H1 (cell line): Measurements from ENCODE around the gene SF3B3. TPM values are rescaled to one million over a fixed set of nuclear protein-coding genes. Genes with fewer than 3 reads are reported as not detected.
A peak's percentile ranks its signal among the peaks of the same experiment; 100 is the strongest.

ENCODE experiments used
- CTCF ChIA-PET: fragments of 300-600 bp; sonication (Branson Sonifier 250); formaldehyde crosslinking; loops from one replicate; lab custom pipeline; 2021; ENCODE audit not compliant: partially characterized antibody; lab: Charles Lee
- POLR2A ChIA-PET: fragments of 300-600 bp; sonication (Branson Sonifier 250); formaldehyde crosslinking; loops from one replicate; lab custom pipeline; 2021; ENCODE audit warnings: inconsistent platforms; ENCODE audit not compliant: partially characterized antibody; lab: Charles Lee
- DNase-seq, 2 experiments: peaks; one replicate each; pipeline versions ENCODE4 v3.0.0 to v3.0.0-alpha.2; 2010 to 2022; ENCODE audit warnings: low spot score in 2 of 2, low read depth in 1 of 2, mixed read lengths in 1 of 2
- FAIRE-seq: peaks from 2 replicates; lab custom pipeline; 2011; peaks lifted over from hg19 to GRCh38; lab: Jason Lieb, UNC
- H2AFZ ChIP-seq: 2 replicates; pipeline ENCODE4 v1.8.1; 2012; ENCODE audit warnings: low read length, inconsistent platforms
- H2AK5ac ChIP-seq: 2 replicates; pipeline ENCODE4 v1.6.1; 2013; ENCODE audit warnings: low read depth, low read length
- H2BK120ac ChIP-seq: replicated peaks from 2 replicates; pipeline ENCODE3; 2013; ENCODE audit warnings: low read depth, low read length, inconsistent platforms
- H2BK12ac ChIP-seq: 2 replicates; pipeline ENCODE4 v1.6.1; 2013; ENCODE audit warnings: low read depth, low read length
- H2BK15ac ChIP-seq: 2 replicates; pipeline ENCODE4 v1.6.1; 2013; ENCODE audit warnings: low read length
- H2BK20ac ChIP-seq: 2 replicates; pipeline ENCODE4 v1.6.1; 2013; ENCODE audit warnings: low read length
- H2BK5ac ChIP-seq: 2 replicates; pipeline ENCODE4 v1.6.1; 2013; ENCODE audit warnings: low read depth, low read length
- H3K14ac ChIP-seq: 2 replicates; pipeline ENCODE4 v1.6.1; 2013; ENCODE audit warnings: inconsistent platforms; ENCODE audit not compliant: insufficient read length
- H3K18ac ChIP-seq: 2 replicates; pipeline ENCODE4 v1.6.1; 2013; ENCODE audit warnings: low read length; ENCODE audit errors: extremely low read depth
- H3K23ac ChIP-seq: 2 replicates; pipeline ENCODE4 v1.6.1; 2013; ENCODE audit warnings: inconsistent platforms; ENCODE audit not compliant: insufficient read length
- H3K23me2 ChIP-seq: 2 replicates; pipeline ENCODE4 v1.6.1; 2013; ENCODE audit warnings: low read depth, low read length
- H3K27ac ChIP-seq: 2 replicates; pipeline ENCODE4 v1.6.1; 2011; ENCODE audit warnings: low read depth, low read length, inconsistent platforms
- H3K27me3 ChIP-seq, 4 experiments: replicated peaks in 1 of 4; 1 replicate in 1 of 4; 2 replicates in 3 of 4; pipeline versions ENCODE4 v1.6.1 to v1.8.1; 2011 to 2013; ENCODE audit warnings: low read length in 3 of 4, mild to moderate bottlenecking in 3 of 4, inconsistent platforms in 2 of 4, mixed read lengths in 2 of 4, moderate library complexity in 1 of 4; ENCODE audit not compliant: control insufficient read depth in 3 of 4, insufficient read depth in 3 of 4; ENCODE audit errors: extremely low read depth in 1 of 4
- H3K36me3 ChIP-seq, 4 experiments: 2 replicates each; pipeline versions ENCODE4 v1.6.1 to v1.8.1; 2011 to 2013; ENCODE audit warnings: mild to moderate bottlenecking in 4 of 4, low read length in 3 of 4, moderate library complexity in 2 of 4, control low read depth in 1 of 4, inconsistent platforms in 1 of 4; ENCODE audit not compliant: insufficient read depth in 4 of 4, control insufficient read depth in 2 of 4
- H3K4ac ChIP-seq: replicated peaks from 2 replicates; pipeline ENCODE3; 2013; ENCODE audit warnings: low read length, low read depth, mixed read lengths, inconsistent platforms; ENCODE audit not compliant: insufficient read length
- H3K4me1 ChIP-seq, 4 experiments: replicated peaks in 1 of 4; 1 replicate in 1 of 4; 2 replicates in 3 of 4; pipeline versions ENCODE4 v1.6.1 to v1.8.1; 2011 to 2013; ENCODE audit warnings: low read length in 3 of 4, inconsistent platforms in 2 of 4, mixed read lengths in 1 of 4; ENCODE audit not compliant: insufficient read depth in 4 of 4, control insufficient read depth in 3 of 4
- H3K4me2 ChIP-seq, 2 experiments: 2 replicates each; pipeline versions ENCODE4 v1.6.1 to v1.8.1; 2011 to 2013; ENCODE audit warnings: low read depth in 2 of 2, low read length in 2 of 2, control low read depth in 1 of 2, inconsistent platforms in 1 of 2, mild to moderate bottlenecking in 1 of 2; ENCODE audit not compliant: insufficient read depth in 1 of 2
- H3K4me3 ChIP-seq, 4 experiments: fragments of 200-600, 300-600 bp in 1 of 4; sonication (generic), shearing (Covaris generic), sonication (Bioruptor Twin) in 1 of 4; 2 replicates each; pipeline versions ENCODE4 v1.5.1 to v1.8.1; 2011 to 2016; ENCODE audit warnings: low read length in 4 of 4, low read depth in 3 of 4, control low read depth in 2 of 4, inconsistent platforms in 2 of 4, mild to moderate bottlenecking in 2 of 4, mixed read lengths in 1 of 4, moderate library complexity in 1 of 4; ENCODE audit not compliant: insufficient read depth in 2 of 4; ENCODE audit errors: extremely low read depth in 1 of 4
- H3K56ac ChIP-seq: replicated peaks from 2 replicates; pipeline ENCODE3; 2013; ENCODE audit warnings: low read depth, mild to moderate bottlenecking, mixed read lengths, low read length, inconsistent platforms; ENCODE audit not compliant: insufficient read length
- H3K79me1 ChIP-seq: 2 replicates; pipeline ENCODE4 v1.6.1; 2013; ENCODE audit warnings: low read depth, low read length, control low read depth
- H3K79me2 ChIP-seq, 2 experiments: 2 replicates each; pipeline versions ENCODE4 v1.6.1 to v1.8.1; 2012 to 2013; ENCODE audit warnings: low read length in 2 of 2, mild to moderate bottlenecking in 2 of 2, inconsistent platforms in 1 of 2; ENCODE audit not compliant: insufficient read depth in 2 of 2, control insufficient read depth in 1 of 2
- H3K9ac ChIP-seq, 4 experiments: replicated peaks in 1 of 4; 1 replicate in 1 of 4; 2 replicates in 3 of 4; pipeline versions ENCODE4 v1.6.1 to v1.8.1; 2011 to 2013; ENCODE audit warnings: low read depth in 3 of 4, low read length in 3 of 4, control low read depth in 2 of 4, mild to moderate bottlenecking in 2 of 4, moderate library complexity in 2 of 4, inconsistent platforms in 1 of 4; ENCODE audit errors: extremely low read depth in 1 of 4
- H3K9me3 ChIP-seq, 2 experiments: 2 replicates each; pipeline versions ENCODE4 v1.6.1 to v1.8.1; 2012 to 2013; ENCODE audit warnings: mild to moderate bottlenecking in 2 of 2, moderate library complexity in 2 of 2, control low read depth in 1 of 2, inconsistent platforms in 1 of 2, low read depth in 1 of 2, low read length in 1 of 2, mixed read lengths in 1 of 2; ENCODE audit not compliant: insufficient read depth in 2 of 2
- H4K20me1 ChIP-seq, 2 experiments: replicated peaks in 1 of 2; 2 replicates each; pipeline versions ENCODE3 to v1.8.1; 2011 to 2013; ENCODE audit warnings: inconsistent platforms in 2 of 2, low read length in 2 of 2, mild to moderate bottlenecking in 1 of 2; ENCODE audit not compliant: insufficient read depth in 2 of 2, control insufficient read depth in 1 of 2
- H4K5ac ChIP-seq: 2 replicates; pipeline ENCODE4 v1.6.1; 2013; ENCODE audit warnings: low read length, low read depth, mixed read lengths, inconsistent platforms; ENCODE audit not compliant: insufficient read length
- H4K8ac ChIP-seq: 2 replicates; pipeline ENCODE4 v1.8.0; 2013; ENCODE audit warnings: mild to moderate bottlenecking, moderate library complexity, low read length, inconsistent platforms; ENCODE audit not compliant: insufficient read depth; ENCODE audit errors: extremely low read depth
- H4K91ac ChIP-seq: replicated peaks from 2 replicates; pipeline ENCODE3; 2013; ENCODE audit warnings: low read length, mixed read lengths, inconsistent platforms; ENCODE audit not compliant: insufficient read length
- ATF2 ChIP-seq: IDR thresholded peaks from 2 replicates; pipeline ENCODE4 v1.6.1; 2012; ENCODE audit warnings: low read length, inconsistent platforms
- CBX8 ChIP-seq: fragments of 300-800, 300-1000 bp; sonication (generic); IDR thresholded peaks from 2 replicates; pipeline ENCODE4 v1.7.1; 2016; ENCODE audit warnings: low read depth, low read length, borderline replicate concordance
- CTCF ChIP-seq, 3 experiments: IDR thresholded peaks; 1 replicate in 2 of 3; 2 replicates in 1 of 3; pipeline versions ENCODE4 v1.5.1 to v1.6.1; 2011; ENCODE audit warnings: low read length in 3 of 3, mild to moderate bottlenecking in 3 of 3, inconsistent platforms in 2 of 3, low read depth in 1 of 3, moderate library complexity in 1 of 3; ENCODE audit not compliant: insufficient read depth in 1 of 3; ENCODE audit errors: control extremely low read depth in 1 of 3
- KDM5A ChIP-seq: fragments of 200-600 bp; IDR thresholded peaks from 2 replicates; pipeline ENCODE4 v1.7.1; 2012; ENCODE audit warnings: mild to moderate bottlenecking, low read length, inconsistent platforms, mixed read lengths
- SAP30 ChIP-seq: fragments of 300-600 bp; sonication (generic); IDR thresholded peaks from 2 replicates; pipeline ENCODE4 v1.7.1; 2012; ENCODE audit warnings: low read length, moderate library complexity, mild to moderate bottlenecking, inconsistent platforms; ENCODE audit not compliant: insufficient read depth, insufficient replicate concordance
- SUZ12 ChIP-seq: fragments of 200-600 bp; sonication (generic); IDR thresholded peaks from 2 replicates; pipeline ENCODE4 v1.6.1; 2012; ENCODE audit warnings: mild to moderate bottlenecking, inconsistent platforms, low read length, moderate library complexity, mixed read lengths
- YY1 ChIP-seq: IDR thresholded peaks from 2 replicates; pipeline ENCODE4 v1.6.1; 2011; ENCODE audit warnings: low read depth, mild to moderate bottlenecking, low read length
- WGBS, 2 experiments: shearing (Covaris generic) in 1 of 2; methylation state at CpG; one replicate each; pipeline versions ENCODE4 v1.1.6 to v1.1.7; 2013 to 2015; ENCODE audit warnings: low lambda C conversion rate in 2 of 2, mixed read lengths in 2 of 2, inconsistent platforms in 1 of 2, low coverage in 1 of 2, missing lambda C conversion rate in 1 of 2; ENCODE audit not compliant: insufficient replicate concordance in 2 of 2, insufficient coverage in 1 of 2, insufficient read length in 1 of 2; ENCODE audit errors: extremely low coverage in 1 of 2, missing lambda C conversion rate in 1 of 2; 5-methylcytosine and 5-hydroxymethylcytosine counted together
- polyA plus RNA-seq, 7 experiments: library from polyadenylated mRNA; depleted of rRNA in 3 of 7; stranded (reverse) in 5 of 7; unstranded in 2 of 7; fragments of >200 nt in 5 of 7; fragments of 200-250 nt in 2 of 7; gene quantifications; 1 replicate in 5 of 7; 2 replicates in 1 of 7; 4 replicates in 1 of 7; pipeline versions ENCODE4 v1.2.1 to v1.2.3, GENCODE V29; 2011 to 2013; ENCODE audit warnings: missing spikeins in 2 of 7, mixed read lengths in 2 of 7
- total RNA-seq: library from RNA; stranded (reverse); fragmentation: NEBNext Ultra II Directional; extraction: Animal tissue kit (Norgen Biotek cat#: 25700); gene quantifications from 2 replicates; pipeline ENCODE4 v1.2.1, GENCODE V29; 2021

SF3B3 gene
- total and polyA plus RNA-seq, 2 of the 8 experiments (the other 6 are each of a cell fraction or from before 2014, with no cell fraction given): 241 to 521 TPM

DNA sequence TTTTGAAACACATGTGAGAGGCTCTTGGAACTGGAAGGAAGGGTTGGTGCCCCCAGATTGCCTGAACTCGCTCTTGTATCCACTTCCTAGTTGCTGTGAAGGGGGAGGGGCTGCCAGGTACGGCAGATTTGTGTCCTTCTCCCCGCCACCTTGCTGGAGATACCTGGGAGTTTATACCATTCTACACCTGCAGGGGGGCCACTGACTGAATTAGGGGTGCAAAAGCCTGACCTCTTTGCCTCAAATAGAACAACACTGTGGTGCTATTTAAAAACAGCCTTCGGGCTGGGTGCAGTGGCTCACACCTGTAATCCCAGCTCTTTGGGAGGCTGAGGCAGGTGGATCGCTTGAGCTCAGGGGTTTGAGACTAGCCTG lies 87.6 kb downstream of the SF3B3 start:
- no peaks in the 10 kb centered on the region for H3K23me2 ChIP-seq
- no peak overlapping the region for H2BK120ac ChIP-seq
- no peak overlapping the region for H3K4me3 ChIP-seq
- WGBS, 2 experiments: 75% methylated on average over 5 of the region's 5 CpGs; no CpG with 5 or more reads in 1 of the 2 experiments
- H3K23ac ChIP-seq: no peak overlapping the region
- H4K20me1 ChIP-seq: peaks cover 0 to 2% of the 10 kb centered on the region in 2 experiments
- H3K79me2 ChIP-seq: peaks cover 0 to 3% of the 10 kb centered on the region in 2 experiments; a peak in 1 of 4 replicates
- H2BK5ac ChIP-seq: no peak overlapping the region
- FAIRE-seq (no peak), DNase-seq (peak; percentile 38 to 75)
- H4K5ac ChIP-seq: no peak overlapping the region
- no peak overlapping the region for H2BK12ac ChIP-seq
- no peak overlapping the region for H4K8ac ChIP-seq
- no peaks in the 10 kb centered on the region for H3K27me3 ChIP-seq
- TF ChIP-seq SAP30 (no peak), YY1 (no peak), CBX8 (no peak), CTCF (IDR thresholded peaks at IDR 0.05; ENCODE audit: control extremely low read depth in 1 of 3, insufficient read depth in 1 of 3, low read depth in 1 of 3, low read length in 3 of 3) (peak; percentile 6 to 32 (median 7); a peak in 3 of 4 replicates), SUZ12 (no peak), ATF2 (no peak), KDM5A (no peak)
- H3K9me3 ChIP-seq: no peaks in the 10 kb centered on the region
- H2AK5ac ChIP-seq: no peak overlapping the region
- H2AFZ ChIP-seq: no peak overlapping the region
- H4K91ac ChIP-seq: no peak overlapping the region
- H3K4ac ChIP-seq: no peak overlapping the region
- H3K4me1 ChIP-seq: peaks cover 0 to 3% (median 0%) of the 10 kb centered on the region in 4 experiments; a peak in 2 of 7 replicates
- ChIA-PET CTCF (interaction anchor here (0.6 to 4.2 kb wide), 15 partner anchors 9 to 201 kb away, joined by 3 to 32 read pairs (median 5); partner anchors contain the start of gene IL34), POLR2A (interaction anchor here (0.6 to 8.7 kb wide), 17 partner anchors 9 to 230 kb away, joined by 3 to 75 read pairs (median 8); partner anchors contain the start of gene IL34)
- no peak overlapping the region for H3K9ac ChIP-seq
- H3K79me1 ChIP-seq: no peaks in the 10 kb centered on the region; the same call in 1 of the 2 replicates
- H3K18ac ChIP-seq: no peak overlapping the region
- H3K36me3 ChIP-seq: peaks cover 2 to 13% (median 7%) of the 10 kb centered on the region in 4 experiments; a peak in 6 of 8 replicates
- H3K4me2 ChIP-seq: no peak overlapping the region
- H3K27ac ChIP-seq: no peak overlapping the region
- H2BK15ac ChIP-seq: no peak overlapping the region
- no peak overlapping the region for H3K14ac ChIP-seq
- no peak overlapping the region for H3K56ac ChIP-seq
- no peak overlapping the region for H2BK20ac ChIP-seq
